ENCODE results near the gene NT5M. TPM values are rescaled to one million over a fixed set of nuclear protein-coding genes. Genes with fewer than 3 reads are reported as not detected.
A peak's percentile ranks its signal among the peaks of the same experiment; 100 is the strongest.

Gene NT5M
- total RNA-seq, 4 donors from 2014 or later = 3.7 to 15.7 (median 8.0) TPM

GRCh38 chr17:17361867-17362539, 58.8 kb downstream of the NT5M start:
- intact Hi-C loops (cut with DNase I; ENCODE audit: low total_unique reads) = loop anchor here (10.0 kb wide), 1 partner anchor 63 kb away; no protein-coding TSS in a partner anchor
- ATAC-seq (peak; percentile 78 to 79), DNase-seq (peak; percentile 20 to 54)
- Histone ChIP-seq H3K4me1 (peaks cover 0 to 4% of the 10 kb centered on the region in 2 donors), H3K27me3 (peaks cover 0 to 6% (median 2%) of the 10 kb centered on the region in 3 donors), H3K36me3 (no peaks in the 10 kb centered on the region), H3K9me3 (no peaks in the 10 kb centered on the region), H3K4me3 (no peak overlapping the region), H3K27ac (peak overlapping the region; percentile 61 to 75 (median 66))
- TF ChIP-seq, protein P1, sequence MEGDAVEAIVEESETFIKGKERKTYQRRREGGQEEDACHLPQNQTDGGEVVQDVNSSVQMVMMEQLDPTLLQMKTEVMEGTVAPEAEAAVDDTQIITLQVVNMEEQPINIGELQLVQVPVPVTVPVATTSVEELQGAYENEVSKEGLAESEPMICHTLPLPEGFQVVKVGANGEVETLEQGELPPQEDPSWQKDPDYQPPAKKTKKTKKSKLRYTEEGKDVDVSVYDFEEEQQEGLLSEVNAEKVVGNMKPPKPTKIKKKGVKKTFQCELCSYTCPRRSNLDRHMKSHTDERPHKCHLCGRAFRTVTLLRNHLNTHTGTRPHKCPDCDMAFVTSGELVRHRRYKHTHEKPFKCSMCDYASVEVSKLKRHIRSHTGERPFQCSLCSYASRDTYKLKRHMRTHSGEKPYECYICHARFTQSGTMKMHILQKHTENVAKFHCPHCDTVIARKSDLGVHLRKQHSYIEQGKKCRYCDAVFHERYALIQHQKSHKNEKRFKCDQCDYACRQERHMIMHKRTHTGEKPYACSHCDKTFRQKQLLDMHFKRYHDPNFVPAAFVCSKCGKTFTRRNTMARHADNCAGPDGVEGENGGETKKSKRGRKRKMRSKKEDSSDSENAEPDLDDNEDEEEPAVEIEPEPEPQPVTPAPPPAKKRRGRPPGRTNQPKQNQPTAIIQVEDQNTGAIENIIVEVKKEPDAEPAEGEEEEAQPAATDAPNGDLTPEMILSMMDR (IDR thresholded peaks at IDR 0.05 in 4 of 5, conservative IDR thresholded peaks at IDR 0.05 in 1 of 5) = no peak
- no peak for TF ChIP-seq POLR2A (IDR thresholded peaks at IDR 0.05)
- in situ Hi-C loops (cut with MboI; ENCODE audit: low sequenced_read_pairs in 4 of 4) = no loop called here

GRCh38 chr17:17362540-17362930, 59.4 kb downstream of the NT5M start:
- in situ Hi-C loops (cut with MboI; ENCODE audit: low sequenced_read_pairs in 4 of 4) (no loop called here), intact Hi-C loops (cut with DNase I; ENCODE audit: low total_unique reads) (loop anchor here (10.0 kb wide), 1 partner anchor 62 kb away; no protein-coding TSS in a partner anchor)
- Histone ChIP-seq H3K4me3 (no peak overlapping the region), H3K36me3 (no peaks in the 10 kb centered on the region), H3K27me3 (peaks cover 0 to 6% (median 2%) of the 10 kb centered on the region in 3 donors), H3K27ac (peak overlapping the region; percentile 61 to 75 (median 66)), H3K4me1 (peaks cover 0 to 4% of the 10 kb centered on the region in 2 donors), H3K9me3 (no peaks in the 10 kb centered on the region)
- ATAC-seq (no peak), DNase-seq (no peak)
- TF ChIP-seq POLR2A (IDR thresholded peaks at IDR 0.05) = no peak
- TF ChIP-seq, protein P1 (IDR thresholded peaks at IDR 0.05 in 4 of 5, conservative IDR thresholded peaks at IDR 0.05 in 1 of 5) = no peak

GRCh38 chr17:17363638-17364337, 60.6 kb downstream of the NT5M start:
- Histone ChIP-seq H3K4me3 (no peak overlapping the region), H3K9me3 (no peaks in the 10 kb centered on the region), H3K27ac (peak overlapping the region in 3 of 4 donors; percentile 27 to 75 (median 50)), H3K4me1 (peaks cover 0 to 4% of the 10 kb centered on the region in 2 donors), H3K27me3 (peaks cover 0 to 6% (median 2%) of the 10 kb centered on the region in 3 donors), H3K36me3 (no peaks in the 10 kb centered on the region)
- intact Hi-C loops (cut with DNase I; ENCODE audit: low total_unique reads) (loop anchor here (10.0 kb wide), 1 partner anchor 61 kb away; no protein-coding TSS in a partner anchor), in situ Hi-C loops (cut with MboI; ENCODE audit: low sequenced_read_pairs in 4 of 4) (no loop called here)
- TF ChIP-seq, protein P1 (IDR thresholded peaks at IDR 0.05 in 4 of 5, conservative IDR thresholded peaks at IDR 0.05 in 1 of 5) = no peak
- no peak for TF ChIP-seq POLR2A (IDR thresholded peaks at IDR 0.05)
- ATAC-seq (no peak), DNase-seq (peak in 1 of 2 donors; percentile 12)

DNA sequence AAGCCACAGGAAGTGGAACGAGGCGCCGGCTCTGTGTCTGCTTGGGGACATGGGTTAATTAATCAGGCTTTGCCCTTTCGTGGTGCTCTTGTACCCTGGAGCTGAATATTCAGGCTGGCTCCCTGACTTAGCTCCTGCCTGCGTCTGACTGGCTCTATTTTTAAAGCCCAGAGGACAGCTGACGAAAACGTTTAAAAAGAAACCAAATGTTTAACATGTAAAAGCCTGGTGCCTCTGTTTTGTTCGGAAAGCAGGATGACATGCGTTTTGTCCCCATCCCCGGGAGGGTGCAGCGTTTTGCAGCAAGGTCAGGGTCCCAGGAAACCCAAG, 61.1 kb downstream of the NT5M start:
- H3K9me3 ChIP-seq = no peaks in the 10 kb centered on the region
- ATAC-seq (no peak), DNase-seq (peak in 1 of 2 donors; percentile 10)
- H3K36me3 ChIP-seq = no peaks in the 10 kb centered on the region
- intact Hi-C loops (cut with DNase I; ENCODE audit: low total_unique reads) (loop anchor here (10.0 kb wide), 1 partner anchor 60 kb away; no protein-coding TSS in a partner anchor), in situ Hi-C loops (cut with MboI; ENCODE audit: low sequenced_read_pairs in 4 of 4) (no loop called here)
- H3K27me3 ChIP-seq = peaks cover 0 to 6% (median 2%) of the 10 kb centered on the region in 3 donors
- peaks cover 0 to 4% of the 10 kb centered on the region in 2 donors for H3K4me1 ChIP-seq
- TF ChIP-seq, protein P1 (IDR thresholded peaks at IDR 0.05 in 4 of 5, conservative IDR thresholded peaks at IDR 0.05 in 1 of 5) = no peak
- no peak for TF ChIP-seq POLR2A (IDR thresholded peaks at IDR 0.05)
- peak overlapping the region in 1 of 4 donors; percentile 13 for H3K4me3 ChIP-seq
- peak overlapping the region in 3 of 4 donors; percentile 27 to 75 (median 50) for H3K27ac ChIP-seq

All from gastrocnemius medialis (tissue), 4 donors.